NCI-H748 treated with DMSO at 0.1 percent for 48 hours (cell line): Measurements from ENCODE around the gene DCST2.
A peak's percentile ranks its signal among the peaks of the same experiment; 100 is the strongest.

Experiments used
- DNase-seq: peaks from one replicate; lab custom pipeline; 2025; lab: John Stamatoyannopoulos, UW

Gene DCST2

DNA sequence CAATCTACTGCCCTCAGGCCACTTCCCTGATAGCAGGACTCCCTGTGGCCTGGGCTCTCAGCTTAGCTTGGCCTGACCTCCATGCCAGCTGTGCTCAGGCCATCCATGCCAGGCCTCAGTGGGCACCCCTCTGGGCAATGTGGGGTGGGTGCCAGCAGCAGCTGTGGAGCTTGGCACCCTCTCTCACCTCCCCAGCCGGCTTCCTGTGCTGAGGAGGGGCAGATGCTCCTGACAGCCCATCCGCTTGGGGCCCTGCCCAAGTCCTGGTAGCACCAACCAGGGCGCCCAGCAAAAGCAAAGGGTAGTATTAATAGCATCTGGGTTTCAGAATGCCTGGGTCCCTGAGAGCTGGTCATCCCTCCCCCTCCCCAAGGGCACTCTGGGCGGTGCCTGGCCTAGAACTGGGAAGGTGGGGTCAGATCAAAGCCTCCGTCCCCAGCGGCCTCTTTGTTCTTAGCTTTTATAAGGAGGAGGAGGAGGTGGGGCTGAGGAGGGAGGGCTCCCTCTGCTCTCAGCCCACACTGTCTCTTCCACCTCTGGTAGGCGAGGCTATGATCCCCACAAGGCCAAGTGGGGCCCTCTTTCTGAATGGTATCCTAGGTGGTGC, 36.1 kb upstream of the DCST2 start:
- DNase-seq = no peak

DNA sequence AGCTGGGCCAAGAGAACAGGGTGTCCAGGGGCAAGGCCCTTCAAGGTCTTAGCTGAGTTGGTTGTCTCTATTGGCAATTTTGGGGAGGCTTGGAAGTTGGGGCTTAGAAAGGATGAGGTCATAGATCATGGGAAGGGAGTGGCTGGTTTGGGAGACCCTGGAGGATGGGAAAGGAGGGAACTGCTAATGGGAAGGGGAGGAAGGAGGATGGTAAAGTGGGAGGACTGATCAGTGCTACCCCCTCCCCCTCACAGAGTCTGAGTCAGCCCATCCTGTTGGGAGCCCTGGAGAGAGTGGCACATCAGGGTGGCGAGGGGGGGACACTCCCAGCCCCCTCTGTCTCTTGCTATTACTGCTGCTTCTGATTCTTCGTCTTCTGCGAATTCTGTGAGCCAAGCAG, 35.0 kb upstream of the DCST2 start:
- no peak for DNase-seq

DNA sequence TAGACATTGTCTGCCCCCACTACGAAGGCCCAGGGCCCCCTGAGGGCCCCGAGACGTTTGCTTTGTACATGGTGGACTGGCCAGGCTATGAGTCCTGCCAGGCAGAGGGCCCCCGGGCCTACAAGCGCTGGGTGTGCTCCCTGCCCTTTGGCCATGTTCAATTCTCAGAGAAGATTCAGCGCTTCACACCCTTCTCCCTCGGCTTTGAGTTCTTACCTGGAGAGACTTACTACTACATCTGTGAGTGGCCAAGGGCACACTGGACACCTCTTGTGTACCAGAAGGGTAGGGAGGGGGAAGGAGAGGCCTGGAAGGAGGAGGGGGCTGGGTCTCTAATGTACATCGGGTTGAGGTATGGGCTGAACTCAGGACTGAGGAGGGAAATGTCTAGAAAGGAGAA, 33.2 kb upstream of the DCST2 start:
- DNase-seq = no peak

DNA sequence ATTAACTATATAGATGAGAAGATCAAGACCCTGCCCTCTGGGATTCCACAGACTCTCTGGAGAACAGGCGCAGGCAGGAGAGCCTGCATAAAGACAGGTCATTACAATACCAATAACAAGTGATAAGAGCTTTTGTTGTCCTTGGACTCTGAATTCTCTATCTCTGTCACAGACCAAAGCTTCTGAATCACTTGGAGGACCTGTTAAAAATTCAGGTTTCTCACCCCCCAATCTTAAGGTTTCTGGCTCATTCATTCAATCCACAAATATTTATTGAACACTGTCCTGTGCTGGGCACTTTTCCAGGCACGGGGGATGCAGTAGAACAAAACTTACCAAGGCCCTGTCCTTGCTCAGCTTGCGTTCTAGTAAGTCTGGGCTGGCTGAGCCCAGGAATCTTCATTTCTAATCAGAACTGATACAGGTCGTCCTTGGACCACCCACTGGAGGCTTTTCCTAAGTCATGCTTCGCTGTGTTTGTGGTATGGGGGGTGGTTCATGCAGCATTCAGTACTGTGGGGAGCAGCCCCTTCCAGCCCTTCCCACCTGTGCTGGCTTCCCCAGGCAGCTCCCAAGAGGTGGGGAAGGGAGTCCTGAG, 31.4 kb upstream of the DCST2 start:
- no peak for DNase-seq

DNA sequence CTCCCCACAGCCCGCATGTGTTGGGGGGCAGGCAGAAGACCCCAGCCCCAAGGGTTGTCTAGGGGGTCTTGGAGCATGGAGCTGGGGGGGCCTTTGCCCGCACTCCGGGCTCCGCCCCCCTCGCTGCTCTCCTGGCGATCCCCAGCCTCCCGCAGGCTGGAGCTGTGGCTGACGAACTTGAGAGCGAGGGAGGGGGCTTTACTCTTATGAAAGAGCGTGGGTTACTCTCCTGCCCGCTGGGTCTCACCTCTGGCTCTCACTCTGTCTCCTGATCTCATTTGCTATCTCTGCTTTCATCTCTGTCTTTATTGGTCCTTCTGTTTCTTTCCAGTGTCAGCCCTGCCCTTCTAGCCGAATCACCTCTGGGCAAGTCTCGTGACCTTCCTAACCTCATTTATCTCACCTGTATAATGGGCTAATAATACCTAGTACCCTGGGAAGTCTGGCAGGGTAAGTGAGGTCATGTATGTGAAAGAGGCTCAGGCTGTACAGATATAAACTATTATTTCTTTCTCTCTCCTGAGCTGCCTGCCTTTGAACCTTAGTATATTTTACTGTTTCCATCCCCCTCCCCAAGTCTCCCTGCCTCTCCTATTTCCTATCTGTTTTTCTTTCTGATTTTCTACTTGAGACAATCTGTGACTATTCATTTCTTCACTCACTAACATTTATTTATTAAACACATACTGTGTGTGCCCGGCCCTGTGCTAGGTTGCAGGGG, 30.7 kb upstream of the DCST2 start:
- no peak for DNase-seq

DNA sequence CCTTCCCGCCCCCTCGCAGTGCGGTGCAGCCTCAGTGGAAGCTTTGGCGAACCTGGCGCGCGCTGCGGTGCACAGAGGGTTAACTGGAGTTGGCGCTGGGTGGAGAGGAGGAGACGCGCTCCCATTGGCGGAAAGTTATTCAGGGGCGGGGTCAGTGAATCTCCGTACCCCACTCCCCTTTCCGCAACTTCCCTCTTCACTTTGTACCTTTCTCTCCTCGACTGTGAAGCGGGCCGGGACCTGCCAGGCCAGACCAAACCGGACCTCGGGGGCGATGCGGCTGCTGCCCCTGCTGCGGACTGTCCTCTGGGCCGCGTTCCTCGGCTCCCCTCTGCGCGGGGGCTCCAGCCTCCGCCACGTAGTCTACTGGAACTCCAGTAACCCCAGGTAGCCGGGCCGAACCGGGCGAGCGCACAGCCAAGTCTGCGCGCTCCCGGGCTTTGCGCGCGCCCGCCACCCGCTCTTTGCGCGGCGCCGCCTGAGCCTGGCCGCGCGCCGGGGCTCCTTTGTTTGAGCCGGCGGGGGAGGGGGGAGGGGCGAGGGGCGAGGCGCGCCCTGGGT, 30.0 kb upstream of the DCST2 start, which contains the start of gene EFNA4:
Gene EFNA4, plus strand, starts transcription at position 191 of the 561 bp plus-strand sequence. Its CDS starts 84 bp downstream, at position 275.
- DNase-seq = peak; percentile 68

DNA sequence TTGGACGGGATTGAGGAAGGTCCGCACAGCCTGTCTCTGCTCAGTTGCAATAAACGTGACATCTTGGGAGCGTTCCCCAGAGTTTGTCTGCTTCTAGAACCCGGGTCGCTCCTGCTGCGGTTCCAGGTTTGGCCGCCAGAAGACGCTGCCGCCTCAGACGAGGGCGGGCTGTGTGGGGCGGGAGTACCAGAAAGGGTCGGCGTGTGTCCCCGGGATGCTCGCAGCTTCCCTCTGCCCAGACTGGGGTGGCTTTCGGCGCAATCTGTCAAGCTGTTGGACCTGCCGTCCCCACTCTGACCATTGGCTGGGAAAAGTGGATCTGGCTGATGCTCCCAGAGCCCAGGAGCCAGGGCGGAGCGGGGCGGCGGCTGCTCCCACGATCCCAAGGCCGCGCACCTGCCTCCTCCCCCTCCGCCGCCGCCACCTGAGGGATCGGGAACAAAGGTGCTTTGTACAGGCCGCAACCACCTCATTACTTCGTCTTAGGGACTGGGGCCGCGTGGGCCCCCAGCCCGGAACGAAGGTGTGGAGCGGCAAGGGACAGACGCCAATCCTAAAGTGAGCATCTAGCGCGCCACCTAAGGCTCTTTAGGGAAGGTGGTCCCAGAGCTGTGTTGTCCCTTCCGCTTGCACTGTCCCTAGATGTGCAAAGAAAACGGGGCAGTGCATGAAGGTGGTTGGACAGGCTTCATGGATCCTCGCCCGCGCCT, 29.3 kb upstream of the DCST2 start:
- peak; percentile 70 for DNase-seq

DNA sequence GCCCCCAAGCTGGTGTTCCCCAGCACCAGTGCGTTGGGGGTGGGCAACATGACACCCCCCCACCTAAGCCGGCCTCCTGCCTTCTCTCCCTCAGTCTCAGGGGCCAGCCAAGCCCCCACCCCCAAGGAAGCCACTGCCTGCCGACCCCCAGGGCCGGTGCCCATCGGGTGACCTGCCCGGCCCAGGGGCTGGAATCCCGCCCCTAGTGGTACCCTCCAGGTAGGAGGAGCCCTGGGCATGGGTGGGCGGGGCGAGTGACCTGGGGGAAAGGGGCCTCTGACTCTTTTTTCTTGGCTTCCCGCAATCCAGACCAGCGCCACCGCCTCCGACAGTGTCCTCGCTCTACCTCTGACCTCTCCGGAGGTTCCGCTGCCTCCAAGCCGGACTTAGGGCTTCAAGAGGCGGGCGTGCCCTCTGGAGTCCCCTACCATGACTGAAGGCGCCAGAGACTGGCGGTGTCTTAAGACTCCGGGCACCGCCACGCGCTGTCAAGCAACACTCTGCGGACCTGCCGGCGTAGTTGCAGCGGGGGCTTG, 28.6 kb upstream of the DCST2 start:
- DNase-seq = no peak

DNA sequence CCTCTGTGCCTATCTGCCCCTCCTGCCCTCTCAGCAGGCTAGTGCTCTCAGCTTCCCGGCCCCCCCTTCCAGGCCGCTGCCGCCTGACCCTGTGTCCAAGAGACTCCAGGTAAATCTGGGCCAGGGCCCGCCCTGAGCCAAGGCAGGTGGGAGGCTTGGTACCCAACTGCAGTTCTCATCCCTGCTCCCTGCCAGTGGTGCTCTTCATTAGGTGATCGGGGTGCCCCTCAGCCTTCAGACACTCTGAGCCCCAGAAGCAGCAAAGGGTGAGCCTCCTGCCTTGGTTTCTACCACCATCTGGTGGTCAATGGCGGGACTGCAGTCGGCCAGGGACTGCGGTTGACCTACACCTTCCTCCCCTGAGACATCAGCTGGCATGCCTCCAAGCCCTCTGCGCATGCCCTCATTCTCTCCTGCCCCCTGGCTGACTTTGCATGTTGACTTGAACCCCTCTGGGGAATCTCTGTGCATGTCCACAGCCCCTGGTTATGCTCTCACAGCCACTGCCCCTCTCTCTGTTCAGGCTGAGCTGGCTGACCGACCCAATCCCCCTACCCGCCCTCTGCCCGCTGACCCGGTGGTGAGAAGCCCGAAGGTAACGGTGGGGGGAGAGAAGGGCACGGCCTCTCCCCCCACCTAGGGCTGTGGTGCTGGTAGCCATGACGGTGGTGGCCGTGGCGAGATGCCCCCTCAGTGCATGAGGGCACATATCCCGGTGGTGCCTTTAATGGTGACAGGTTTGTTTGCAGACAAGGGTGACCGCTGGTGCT, 28.0 kb upstream of the DCST2 start:
- peak; percentile 73 for DNase-seq

DNA sequence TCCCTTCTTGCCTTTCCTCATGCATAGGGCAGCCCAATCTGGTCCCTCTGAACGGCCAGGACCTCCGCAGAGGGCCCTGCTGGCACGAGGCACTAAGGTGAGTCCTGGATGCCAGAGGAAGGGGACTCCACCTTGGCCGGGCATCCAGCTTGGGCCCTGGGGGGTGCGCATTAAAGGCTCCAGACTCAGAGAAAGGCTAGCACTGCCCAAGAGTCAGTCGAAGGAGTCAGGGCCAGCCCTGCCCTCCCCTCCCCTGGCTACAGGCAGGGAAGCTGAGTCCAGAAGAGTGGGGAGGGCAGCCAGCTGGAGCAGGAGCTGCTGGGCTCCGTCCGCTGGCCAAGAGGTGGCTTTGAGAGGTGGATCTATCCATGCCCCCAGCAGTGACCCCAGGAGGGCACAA, 27.2 kb upstream of the DCST2 start:
- no peak for DNase-seq

DNA sequence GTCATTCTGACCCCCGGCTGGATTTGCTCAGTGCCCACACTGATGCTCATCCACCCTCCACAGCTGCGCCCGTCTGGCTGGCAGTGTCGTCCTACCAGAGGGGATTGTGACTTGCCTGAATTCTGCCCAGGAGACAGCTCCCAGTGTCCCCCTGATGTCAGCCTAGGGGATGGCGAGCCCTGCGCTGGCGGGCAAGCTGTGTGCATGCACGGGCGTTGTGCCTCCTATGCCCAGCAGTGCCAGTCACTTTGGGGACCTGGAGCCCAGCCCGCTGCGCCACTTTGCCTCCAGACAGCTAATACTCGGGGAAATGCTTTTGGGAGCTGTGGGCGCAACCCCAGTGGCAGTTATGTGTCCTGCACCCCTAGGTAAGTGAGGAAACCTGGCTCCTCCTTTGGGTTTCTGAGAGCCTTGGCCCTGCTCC, 24.2 kb upstream of the DCST2 start:
- DNase-seq = no peak

DNA sequence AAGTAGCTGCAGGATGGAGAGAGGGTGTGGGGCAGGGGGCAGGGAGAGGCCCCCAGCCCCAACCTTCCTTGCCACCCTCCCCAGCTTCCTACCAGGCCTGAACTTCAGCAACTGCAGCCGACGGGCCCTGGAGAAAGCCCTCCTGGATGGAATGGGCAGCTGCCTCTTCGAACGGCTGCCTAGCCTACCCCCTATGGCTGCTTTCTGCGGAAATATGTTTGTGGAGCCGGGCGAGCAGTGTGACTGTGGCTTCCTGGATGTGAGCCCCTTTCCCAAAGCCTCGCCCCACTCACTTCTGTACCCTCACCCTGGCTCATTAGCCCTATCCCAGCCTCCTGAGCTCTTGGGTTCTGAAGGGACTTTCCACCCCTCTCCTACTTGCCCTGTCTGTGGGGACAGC, 23.5 kb upstream of the DCST2 start:
- no peak for DNase-seq

DNA sequence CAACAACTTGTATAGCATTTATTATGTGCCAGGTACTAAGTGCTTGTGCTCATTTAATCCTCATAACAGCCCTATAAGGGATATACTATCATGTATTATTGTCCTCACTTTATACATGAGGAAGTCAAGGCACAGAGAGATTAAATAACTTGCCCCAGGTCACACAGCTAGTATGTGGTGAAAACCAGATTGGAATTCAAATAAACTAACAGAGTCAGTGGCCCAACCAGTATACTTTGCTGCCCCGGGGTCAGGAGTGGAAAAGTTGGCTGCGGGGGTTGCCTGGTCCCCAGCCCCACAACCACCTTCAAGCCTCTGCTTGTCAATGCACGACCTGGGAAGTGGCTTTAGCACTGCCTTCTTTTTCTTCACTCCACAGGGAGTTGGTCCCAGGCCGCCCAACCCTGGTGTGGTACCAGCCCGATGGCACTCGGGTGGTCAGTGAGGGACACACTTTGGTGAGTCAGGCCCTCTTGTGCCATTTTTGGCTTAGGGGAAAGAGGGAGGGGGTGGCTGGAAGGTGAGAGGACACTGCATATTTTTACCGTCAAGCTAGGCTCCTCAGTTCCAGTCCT, 20.0 kb upstream of the DCST2 start:
- no peak for DNase-seq

DNA sequence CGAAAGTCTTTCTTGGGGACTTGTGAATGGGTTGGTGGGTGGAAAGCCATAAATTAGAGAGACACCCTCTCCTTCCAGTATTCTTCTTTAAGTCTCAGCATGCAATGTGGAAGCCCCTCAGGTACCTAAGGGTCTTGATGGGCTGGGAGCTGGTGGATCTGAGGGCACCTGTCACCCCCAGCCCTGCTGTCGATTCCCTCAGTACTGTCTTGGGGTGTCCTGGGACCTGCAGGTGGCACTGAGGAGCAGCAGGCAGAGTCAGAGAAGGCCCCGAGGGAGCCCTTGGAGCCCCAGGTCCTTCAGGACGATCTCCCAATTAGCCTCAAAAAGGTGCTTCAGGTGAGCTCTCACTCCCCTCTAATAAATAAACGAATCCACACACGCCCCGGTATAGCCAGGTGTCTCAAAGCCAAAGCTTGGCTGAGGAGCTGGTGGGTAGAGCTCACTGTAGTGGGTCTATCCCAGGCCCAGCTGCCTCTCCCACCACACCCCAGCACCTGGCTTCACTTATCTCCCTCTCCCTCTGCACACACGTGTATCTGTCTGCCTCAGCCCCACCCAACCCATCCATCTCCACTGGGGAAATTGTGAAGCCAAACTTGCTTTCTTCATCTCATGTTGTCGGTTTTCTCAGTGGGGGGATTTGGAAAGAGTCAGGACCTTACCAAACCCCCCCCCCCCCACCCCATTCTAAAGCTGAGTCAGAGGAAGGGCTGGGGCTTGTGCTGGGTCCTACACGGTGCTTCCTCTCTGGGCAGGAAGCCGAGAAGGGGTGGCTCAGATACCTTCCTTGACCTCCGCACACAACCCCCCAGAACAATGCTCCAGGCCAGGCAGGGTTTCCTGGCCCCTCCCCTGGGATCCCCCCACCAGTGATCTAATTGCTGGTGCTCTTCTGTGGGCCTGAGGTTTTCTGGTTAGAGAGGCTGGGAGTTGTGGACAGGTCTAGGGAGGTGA, 19.1 kb upstream of the DCST2 start:
- no peak for DNase-seq

DNA sequence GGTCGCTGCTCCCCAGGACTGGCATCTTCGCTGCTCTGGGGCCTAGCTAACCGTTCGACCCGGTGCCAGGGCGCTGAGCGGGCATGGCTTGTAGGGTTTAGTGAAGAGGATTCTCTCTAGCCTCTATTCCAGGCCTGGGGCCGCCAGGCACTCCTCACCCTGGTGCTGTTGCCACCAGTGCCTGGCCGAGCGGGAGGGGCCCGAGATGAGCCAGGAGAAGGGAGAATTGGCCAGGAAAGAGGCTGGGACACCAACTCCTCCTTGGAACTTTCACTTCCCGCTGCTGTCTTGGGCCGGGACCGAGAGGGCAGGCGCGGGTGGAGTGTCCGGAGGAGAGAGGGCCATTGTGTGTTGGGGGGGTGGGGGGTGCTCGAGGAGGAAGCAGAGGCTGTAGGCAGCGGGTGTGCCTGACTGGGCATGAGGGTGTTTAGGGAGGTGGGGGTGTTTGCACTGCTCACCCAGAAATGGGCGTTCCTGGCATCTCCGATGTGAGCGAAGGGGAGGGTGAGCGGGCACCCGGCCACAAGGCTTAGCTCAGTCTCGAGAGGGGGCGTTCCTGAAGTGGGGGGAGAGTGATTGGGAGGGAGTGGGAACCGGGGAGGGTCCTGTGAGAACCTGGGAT, 18.3 kb upstream of the DCST2 start:
- no peak for DNase-seq

DNA sequence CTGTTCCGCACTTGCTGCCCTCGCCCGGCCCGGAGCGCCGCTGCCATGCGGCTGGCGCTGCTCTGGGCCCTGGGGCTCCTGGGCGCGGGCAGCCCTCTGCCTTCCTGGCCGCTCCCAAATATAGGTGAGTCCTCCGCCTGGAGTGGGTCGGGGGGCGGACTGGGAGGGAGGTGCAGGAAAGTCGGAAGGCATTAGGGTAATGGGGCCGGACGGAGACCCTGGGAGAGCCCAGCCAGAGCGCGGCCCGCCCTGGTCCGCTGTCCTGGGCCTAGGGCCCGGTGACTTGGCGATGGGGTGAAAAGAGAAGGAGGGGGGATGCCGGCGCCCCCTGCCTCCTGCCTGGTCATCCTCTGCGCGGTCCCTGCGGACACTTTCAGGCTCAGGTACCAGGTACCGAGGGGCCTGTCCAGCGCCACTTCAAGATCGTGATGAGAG, 17.8 kb upstream of the DCST2 start:
- DNase-seq = peak; percentile 14

DNA sequence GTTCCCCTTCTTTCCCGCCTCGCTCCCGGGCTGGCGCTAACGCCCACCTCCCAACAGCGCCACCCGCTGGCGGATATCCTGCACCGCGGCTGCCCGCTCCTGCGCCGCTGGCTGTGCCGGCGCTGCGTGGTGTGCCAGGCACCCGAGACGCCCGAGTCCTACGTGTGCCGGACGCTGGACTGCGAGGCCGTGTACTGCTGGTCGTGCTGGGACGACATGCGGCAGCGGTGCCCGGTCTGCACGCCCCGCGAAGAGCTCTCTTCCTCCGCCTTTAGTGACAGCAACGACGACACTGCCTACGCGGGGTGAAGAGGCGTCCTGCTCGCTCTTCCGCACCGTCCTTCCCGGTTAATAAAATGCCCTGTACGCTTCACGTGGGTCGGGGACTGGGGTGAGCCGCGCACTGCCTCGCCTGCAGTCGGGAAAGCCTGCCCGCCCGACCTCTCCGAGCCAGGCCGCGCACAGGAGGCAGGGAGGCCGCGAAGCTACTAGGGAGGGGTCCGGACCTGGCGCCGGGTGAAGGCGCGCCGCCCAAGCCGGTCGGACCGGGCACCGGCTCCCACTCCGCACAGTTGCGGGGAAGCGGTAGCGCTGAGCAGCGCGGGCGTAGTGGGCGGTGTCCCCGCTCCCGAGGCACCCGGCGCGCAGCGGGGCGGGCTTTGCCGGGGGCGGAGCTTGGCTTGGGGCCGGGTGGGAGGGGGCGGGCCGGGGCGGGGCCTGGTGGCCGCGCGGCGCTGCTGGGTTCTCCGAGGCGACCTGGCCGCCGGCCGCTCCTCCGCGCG, 17.2 kb upstream of the DCST2 start, which contains the start of gene ADAM15:
Gene ADAM15, plus strand, starts transcription at position 757 of the 782 bp plus-strand sequence. CDS start 71 bp downstream, outside the sequence.
- DNase-seq = peak; percentile 87
